WERI-Rb-1 (cell line): Measurements from ENCODE around the gene MARK1.

ENCODE experiments used
- DNase-seq: peaks from one replicate; pipeline ENCODE4 v3.0.0-alpha.2; 2020
- H3K27ac ChIP-seq: fragments of 250-450 bp; sonication (Bioruptor Pico); 2 replicates; pipeline ENCODE4 v1.5.1; 2020; ENCODE audit warnings: mild to moderate bottlenecking, moderate library complexity
- H3K27me3 ChIP-seq: fragments of 250-450 bp; sonication (Bioruptor Pico); 2 replicates; pipeline ENCODE4 v1.5.1; 2021; ENCODE audit warnings: mild to moderate bottlenecking, low read depth, moderate library complexity; ENCODE audit not compliant: insufficient read depth, severe bottlenecking
- H3K36me3 ChIP-seq: fragments of 250-450 bp; sonication (Bioruptor Pico); 2 replicates; pipeline ENCODE4 v1.5.1; 2020; ENCODE audit warnings: mild to moderate bottlenecking, moderate library complexity
- H3K4me3 ChIP-seq: 2 replicates; pipeline ENCODE4 v1.5.1; 2011; ENCODE audit warnings: low read depth, mild to moderate bottlenecking, control low read depth, low read length
- H3K9me3 ChIP-seq: fragments of 250-450 bp; sonication (Bioruptor Pico); 2 replicates; pipeline ENCODE4 v1.5.1; 2021; ENCODE audit warnings: mild to moderate bottlenecking, moderate library complexity; ENCODE audit not compliant: severe bottlenecking
- TF ChIP-seq, protein P1 (sequence below): IDR thresholded peaks from 2 replicates; pipeline ENCODE4 v1.5.1; 2011; ENCODE audit warnings: low read depth, mild to moderate bottlenecking, control low read depth, inconsistent platforms, low read length

MARK1 gene

DNA sequence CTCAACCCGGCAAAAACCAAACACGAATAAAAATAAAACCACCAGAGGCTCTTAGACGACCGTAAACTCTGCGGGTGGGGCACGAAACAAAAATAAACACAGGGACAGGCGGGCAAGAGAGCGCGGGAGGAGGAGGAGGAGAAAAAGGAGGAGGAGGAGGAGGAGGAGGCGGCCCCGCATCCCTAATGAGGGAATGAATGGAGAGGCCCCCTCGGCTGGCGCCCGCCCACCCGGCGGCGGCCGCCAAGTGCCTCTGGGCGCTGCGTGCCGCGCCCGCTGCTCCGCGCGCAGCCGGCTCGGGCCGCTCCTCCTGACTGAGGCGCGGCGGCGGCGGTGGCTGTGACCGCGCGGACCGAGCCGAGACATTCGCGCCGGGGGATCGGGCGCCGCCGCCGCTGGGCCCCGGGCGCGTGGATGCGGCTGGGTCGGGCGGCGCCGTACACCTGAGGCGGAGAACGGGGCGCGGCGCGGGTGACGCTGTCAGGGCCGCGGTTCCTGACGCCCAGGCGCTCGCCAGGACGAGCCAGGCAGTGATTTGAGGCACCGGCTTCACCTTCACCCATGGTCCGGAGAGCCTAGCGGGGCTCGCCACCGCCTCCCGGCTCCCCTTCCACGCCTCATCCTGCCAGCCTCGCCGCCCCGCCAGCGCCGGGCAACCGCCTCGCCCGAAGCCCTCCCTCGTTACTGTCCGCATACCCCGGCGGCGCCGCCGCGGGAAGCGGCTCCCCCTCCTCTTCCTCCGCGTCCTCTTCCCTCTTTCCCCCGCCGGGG lies at the start of gene MARK1:
MARK1 (plus strand) TSS at position 229 of the 771 bp plus-strand sequence. CDS start 687 bp downstream, outside the sequence.
- Histone ChIP-seq H3K4me3 (peak within 1 kb of the TSS; percentile 65), H3K9me3 (no peaks in the 10 kb centered on the region), H3K27ac (peak within 1 kb of the TSS; percentile 89), H3K36me3 (peaks cover 6% of the 10 kb centered on the region; the same call in 1 of the 2 replicates), H3K27me3 (no peaks in the 10 kb centered on the region)
- peak; percentile 78 for DNase-seq
- TF ChIP-seq, protein P1, sequence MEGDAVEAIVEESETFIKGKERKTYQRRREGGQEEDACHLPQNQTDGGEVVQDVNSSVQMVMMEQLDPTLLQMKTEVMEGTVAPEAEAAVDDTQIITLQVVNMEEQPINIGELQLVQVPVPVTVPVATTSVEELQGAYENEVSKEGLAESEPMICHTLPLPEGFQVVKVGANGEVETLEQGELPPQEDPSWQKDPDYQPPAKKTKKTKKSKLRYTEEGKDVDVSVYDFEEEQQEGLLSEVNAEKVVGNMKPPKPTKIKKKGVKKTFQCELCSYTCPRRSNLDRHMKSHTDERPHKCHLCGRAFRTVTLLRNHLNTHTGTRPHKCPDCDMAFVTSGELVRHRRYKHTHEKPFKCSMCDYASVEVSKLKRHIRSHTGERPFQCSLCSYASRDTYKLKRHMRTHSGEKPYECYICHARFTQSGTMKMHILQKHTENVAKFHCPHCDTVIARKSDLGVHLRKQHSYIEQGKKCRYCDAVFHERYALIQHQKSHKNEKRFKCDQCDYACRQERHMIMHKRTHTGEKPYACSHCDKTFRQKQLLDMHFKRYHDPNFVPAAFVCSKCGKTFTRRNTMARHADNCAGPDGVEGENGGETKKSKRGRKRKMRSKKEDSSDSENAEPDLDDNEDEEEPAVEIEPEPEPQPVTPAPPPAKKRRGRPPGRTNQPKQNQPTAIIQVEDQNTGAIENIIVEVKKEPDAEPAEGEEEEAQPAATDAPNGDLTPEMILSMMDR: no peak

DNA sequence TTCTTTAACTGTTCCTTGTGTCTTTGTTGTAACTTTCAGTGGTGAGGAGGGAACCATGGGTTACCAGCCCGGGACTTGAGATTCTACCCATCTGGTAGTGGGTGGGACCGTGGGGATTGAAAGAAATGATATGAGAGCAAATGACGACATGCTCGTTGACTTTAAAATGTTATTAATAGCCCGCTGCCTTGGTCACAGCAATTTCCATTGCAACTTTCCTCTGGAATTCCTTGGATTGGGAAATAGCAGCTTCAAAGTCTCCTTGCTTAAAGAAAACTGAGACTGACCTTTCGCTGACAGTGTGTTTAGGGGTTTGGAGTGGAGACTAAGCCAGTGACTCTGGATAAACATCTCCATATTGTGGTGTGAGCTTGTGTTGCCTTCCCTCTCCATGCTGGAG lies 44.2 kb upstream of the MARK1 start:
- Histone ChIP-seq H3K4me3 (no peak overlapping the region), H3K27ac (no peak overlapping the region), H3K27me3 (no peaks in the 10 kb centered on the region), H3K9me3 (no peaks in the 10 kb centered on the region), H3K36me3 (no peaks in the 10 kb centered on the region)
- no peak for DNase-seq
- TF ChIP-seq, protein P1: no peak

DNA sequence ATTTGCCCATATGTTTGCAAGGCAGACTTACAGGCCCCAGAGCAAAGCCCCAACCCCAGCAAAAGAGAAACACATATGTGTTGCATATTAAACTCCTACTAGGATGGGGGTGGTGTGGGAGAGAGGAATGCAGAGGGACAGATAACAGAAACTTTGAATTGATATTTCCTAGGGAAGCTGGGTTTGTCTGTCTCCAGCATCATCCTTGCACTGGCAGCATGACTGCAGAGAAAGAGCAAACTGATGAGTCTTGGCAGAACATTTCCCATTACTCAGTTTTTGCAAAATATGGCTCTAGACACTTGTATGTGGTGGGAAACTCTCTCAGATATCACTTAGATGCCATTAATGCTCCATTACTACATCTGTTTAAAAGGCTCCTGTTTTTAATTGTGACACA lies 43.8 kb upstream of the MARK1 start:
- TF ChIP-seq, protein P1: no peak
- no peak for DNase-seq
- Histone ChIP-seq H3K27ac (no peak overlapping the region), H3K9me3 (no peaks in the 10 kb centered on the region), H3K4me3 (no peak overlapping the region), H3K36me3 (no peaks in the 10 kb centered on the region), H3K27me3 (no peaks in the 10 kb centered on the region)

DNA sequence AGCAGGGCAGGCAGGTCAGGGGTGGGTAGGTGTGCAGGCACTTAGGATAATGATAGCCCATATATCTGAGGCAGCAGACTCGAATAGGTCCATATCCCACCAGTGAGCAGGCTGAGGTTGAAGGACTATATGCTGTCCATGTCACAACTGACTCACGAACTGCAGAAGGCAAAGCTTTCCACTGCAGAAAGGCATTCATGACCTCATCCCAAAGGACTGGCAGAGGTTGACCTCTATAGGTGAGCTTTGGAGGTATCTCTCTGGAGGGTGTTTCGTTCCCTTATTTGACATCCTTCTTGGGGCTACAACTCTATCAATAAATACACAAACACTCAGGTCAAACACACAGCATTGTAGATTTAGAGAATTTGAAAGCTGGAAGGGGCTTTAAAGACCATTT lies 42.8 kb upstream of the MARK1 start:
- TF ChIP-seq, protein P1: no peak
- H3K36me3 ChIP-seq: no peaks in the 10 kb centered on the region
- no peak overlapping the region for H3K4me3 ChIP-seq
- H3K9me3 ChIP-seq: no peaks in the 10 kb centered on the region
- no peak for DNase-seq
- H3K27me3 ChIP-seq: no peaks in the 10 kb centered on the region
- H3K27ac ChIP-seq: no peak overlapping the region

DNA sequence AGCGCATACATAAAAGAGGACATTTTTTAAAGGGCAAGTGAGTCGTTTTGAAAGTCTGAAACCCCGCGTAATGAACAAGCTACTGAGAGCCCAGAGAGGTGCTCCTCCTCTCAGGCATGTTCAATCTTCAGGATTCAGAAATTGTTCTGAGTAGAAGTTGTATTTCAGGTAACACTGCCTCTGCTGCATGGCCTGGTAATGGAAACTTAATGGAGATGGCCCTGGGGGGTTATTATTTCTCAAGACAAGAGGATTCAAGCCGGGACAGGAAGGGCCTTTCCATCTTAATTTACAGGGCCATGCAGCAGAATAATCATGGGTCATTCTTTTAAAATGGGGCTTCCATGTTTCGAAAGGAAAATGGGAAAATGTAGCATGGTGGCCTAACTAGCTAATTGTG lies 42.1 kb upstream of the MARK1 start:
- Histone ChIP-seq H3K9me3 (no peaks in the 10 kb centered on the region), H3K27ac (no peak overlapping the region), H3K4me3 (no peak overlapping the region), H3K27me3 (no peaks in the 10 kb centered on the region), H3K36me3 (no peaks in the 10 kb centered on the region)
- TF ChIP-seq, protein P1: no peak
- no peak for DNase-seq
